GM12878 (cell line): ENCODE measurements around the gene GZMB. TPM values are rescaled to one million over a fixed set of nuclear protein-coding genes. Genes with fewer than 3 reads are reported as not detected.

Experiments used
- ATF7 ChIP-seq: fragments of 450-650 bp; IDR thresholded peaks from 2 replicates; pipeline ENCODE4 v1.6.1; 2016; ENCODE audit warnings: low read depth, mild to moderate bottlenecking
- BCL3 ChIP-seq: IDR thresholded peaks from 2 replicates; pipeline ENCODE4 v1.6.1; 2011; ENCODE audit warnings: borderline replicate concordance, low read depth, mild to moderate bottlenecking, moderate library complexity, low read length; ENCODE audit not compliant: insufficient read depth, poor library complexity, severe bottlenecking
- BRCA1 ChIP-seq: IDR thresholded peaks from 2 replicates; pipeline ENCODE4 v1.6.1; 2011; ENCODE audit warnings: low read depth, low read length, improper control_type of control experiment
- CREM ChIP-seq: IDR thresholded peaks from 2 replicates; pipeline ENCODE4 v1.6.1; 2014; ENCODE audit warnings: antibody characterized with exemption, low read depth
- CTCF ChIP-seq, 3 experiments: IDR thresholded peaks in 2 of 3; conservative IDR thresholded peaks in 1 of 3; 2 replicates each; pipeline ENCODE4 v1.5.1; 2011; ENCODE audit warnings: low read depth in 3 of 3, low read length in 3 of 3, mild to moderate bottlenecking in 3 of 3, control low read depth in 2 of 3, moderate library complexity in 2 of 3, inconsistent platforms in 1 of 3, mixed read lengths in 1 of 3; ENCODE audit not compliant: control insufficient read depth in 2 of 3, insufficient read depth in 1 of 3; ENCODE audit errors: extremely low read depth in 1 of 3
- ETV6 ChIP-seq, 2 experiments: fragments of 450-650 bp in 1 of 2; IDR thresholded peaks in 1 of 2; conservative IDR thresholded peaks in 1 of 2; 2 replicates each; pipeline ENCODE4 v1.6.1; 2014; ENCODE audit warnings: antibody characterized with exemption in 1 of 2, borderline replicate concordance in 1 of 2, low read depth in 1 of 2, mild to moderate bottlenecking in 1 of 2, moderate library complexity in 1 of 2
- JUNB ChIP-seq: IDR thresholded peaks from 2 replicates; pipeline ENCODE4 v1.6.1; 2016; ENCODE audit warnings: antibody characterized with exemption, mild to moderate bottlenecking
- PBX3 ChIP-seq: IDR thresholded peaks from 2 replicates; pipeline ENCODE4 v1.6.1; 2011; ENCODE audit warnings: mild to moderate bottlenecking, low read depth, low read length, moderate library complexity; ENCODE audit not compliant: insufficient replicate concordance
- REST ChIP-seq: IDR thresholded peaks from 2 replicates; pipeline ENCODE4 v1.6.1; 2012; ENCODE audit warnings: mild to moderate bottlenecking, low read depth, low read length
- SMAD5 ChIP-seq: IDR thresholded peaks from 2 replicates; pipeline ENCODE4 v1.6.1; 2016; ENCODE audit warnings: antibody characterized with exemption, low read depth
- SMARCA5 ChIP-seq: fragments of 450-650 bp; IDR thresholded peaks from 2 replicates; pipeline ENCODE4 v1.6.1; 2017; ENCODE audit warnings: mild to moderate bottlenecking
- SP1 ChIP-seq: IDR thresholded peaks from one replicate; pipeline ENCODE4 v1.6.1; 2011; ENCODE audit warnings: low read depth, low read length
- ZBED1 ChIP-seq: IDR thresholded peaks from 2 replicates; pipeline ENCODE4 v1.6.1; 2016; ENCODE audit warnings: borderline replicate concordance
- ZNF207 ChIP-seq: fragments of 450-650 bp; IDR thresholded peaks from 2 replicates; pipeline ENCODE4 v1.6.1; 2014; ENCODE audit warnings: antibody characterized with exemption, mild to moderate bottlenecking, borderline replicate concordance
- ZNF274 ChIP-seq: IDR thresholded peaks from one replicate; pipeline ENCODE4 v1.8.0; 2011; ENCODE audit not compliant: insufficient read length, insufficient read depth
- ZNF384 ChIP-seq: IDR thresholded peaks from 2 replicates; pipeline ENCODE4 v1.6.1; 2012; ENCODE audit warnings: low read depth, mild to moderate bottlenecking, low read length, improper control_type of control experiment, borderline replicate concordance
- ZNF592 ChIP-seq: fragments of 450-650 bp; IDR thresholded peaks from 2 replicates; pipeline ENCODE4 v1.6.1; 2017; ENCODE audit warnings: mild to moderate bottlenecking, moderate library complexity
- polyA plus RNA-seq, 11 experiments: library from polyadenylated mRNA; depleted of rRNA in 4 of 11; unstranded in 6 of 11; stranded (reverse) in 5 of 11; fragments of >200 nt; fragmentation: Nextera tagmentation in 4 of 11; fragmentation: Illumina TruSeq in 1 of 11; extraction: Ambion mirVana in 4 of 11; extraction: Trizol in 1 of 11; gene quantifications; 1 replicate in 1 of 11; 2 replicates in 10 of 11; pipeline versions ENCODE4 v1.2.1 to v1.2.3, GENCODE V29; 2011 to 2016; ENCODE audit warnings: inconsistent platforms in 2 of 11, missing spikeins in 2 of 11, low read depth in 1 of 11
- total RNA-seq, 4 experiments: library from RNA; depleted of rRNA in 3 of 4; stranded (reverse); fragments of >200 nt in 3 of 4; fragmentation: Illumina TruSeq in 1 of 4; extraction: Trizol in 1 of 4; gene quantifications; 2 replicates each; pipeline versions ENCODE4 v1.2.1 to v1.2.3, GENCODE V29; 2013 to 2021

The GZMB gene
- total and polyA plus RNA-seq, 10 of the 15 experiments (the other 5 are each of a cell fraction or from before 2014, with no cell fraction given), result 0.19 to 0.87 (median 0.38) TPM; not detected in 7

GRCh38 chr14:24673534-24674203 is 39.7 kb upstream of the GZMB start (continued):
- TF ChIP-seq ZNF274 (no peak), SP1 (peak; percentile 8), SMAD5 (no peak), PBX3 (no peak), ZNF592 (no peak), BRCA1 (no peak), ETV6 (conservative IDR thresholded peaks at IDR 0.05 in 1 of 2, IDR thresholded peaks at IDR 0.05 in 1 of 2; ENCODE audit: borderline replicate concordance in 1 of 2, low read depth in 1 of 2) (peak in 1 of 2 experiments; percentile 92; a peak in 2 of 4 replicates), SMARCA5 (no peak), ZNF384 (no peak), REST (peak; percentile 62), ATF7 (0 out of 2 replicates have a peak, but pooled peaks have one; percentile 5), BCL3 (peak; percentile 36), ZNF207 (no peak), CTCF (IDR thresholded peaks at IDR 0.05 in 2 of 3, conservative IDR thresholded peaks at IDR 0.05 in 1 of 3; ENCODE audit: control insufficient read depth in 2 of 3, extremely low read depth in 1 of 3, insufficient read depth in 1 of 3, low read depth in 3 of 3, low read length in 3 of 3) (no peak), JUNB (peak; percentile 44; the same call in 1 of the 2 replicates), ZBED1 (0 out of 2 replicates have a peak, but pooled peaks have one; percentile 23), CREM (peak; percentile 66)
